Effector CD4-positive, alpha-beta T cell (primary cell): ENCODE results near the gene ANGPTL7. TPM values are rescaled to one million over a fixed set of nuclear protein-coding genes. Genes with fewer than 3 reads are reported as not detected.
"Not testable (repeated sequence)": the region's sequence is repeated elsewhere in the genome, so short reads cannot be mapped to it uniquely, and the experiment has no call there.

Experiments used
- DNase-seq: peaks from one replicate; pipeline ENCODE4 v3.0.0-alpha.2; 2020
- total RNA-seq: gene quantifications from one replicate; lab custom pipeline; 2026; lab: John Stamatoyannopoulos, UW

The ANGPTL7 gene
- total RNA-seq, result not detected

DNA sequence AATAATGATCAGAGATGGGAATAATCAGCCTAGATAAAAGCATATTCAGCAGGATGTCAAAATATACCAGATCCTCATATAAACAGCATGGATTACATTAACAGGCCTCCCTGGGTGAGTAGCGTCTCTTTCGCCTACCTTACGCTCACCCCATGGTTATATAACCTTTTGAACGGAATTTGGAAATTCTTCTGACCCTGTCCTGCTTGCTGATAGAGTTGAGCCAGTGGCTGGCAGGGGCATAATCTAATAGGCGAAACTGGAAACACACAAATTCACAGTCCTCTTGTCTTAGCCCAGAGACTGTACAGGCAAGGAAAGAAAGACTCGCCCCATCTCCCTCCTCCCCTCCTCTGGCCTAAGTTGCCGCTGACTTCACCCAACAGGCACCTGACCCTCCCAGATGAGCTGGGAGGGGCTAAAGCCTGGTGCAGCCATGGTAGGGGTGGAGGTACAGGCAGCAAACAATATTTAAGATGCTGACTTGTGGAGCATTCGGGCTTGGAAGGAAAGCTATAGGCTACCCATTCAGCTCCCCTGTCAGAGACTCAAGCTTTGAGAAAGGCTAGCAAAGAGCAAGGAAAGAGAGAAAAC is at the start of gene ANGPTL7:
Gene ANGPTL7, plus strand, starts transcription at position 498 of the 594 bp plus-strand sequence. CDS start 225 bp downstream, outside the sequence.
- DNase-seq, result no peak

- DNase-seq, result no peak
Observed at GRCh38 chr1:11142618-11143391, 46.4 kb upstream of the ANGPTL7 start.

- no peak for DNase-seq
Observed at GRCh38 chr1:11143401-11143800, 45.8 kb upstream of the ANGPTL7 start.

GRCh38 chr1:11143907-11144306 is 45.2 kb upstream of the ANGPTL7 start:
- no peak for DNase-seq

GRCh38 chr1:11144570-11145256 is 44.4 kb upstream of the ANGPTL7 start:
- DNase-seq, result no peak

GRCh38 chr1:11145741-11146140 is 43.4 kb upstream of the ANGPTL7 start:
- DNase-seq, result no peak

DNA sequence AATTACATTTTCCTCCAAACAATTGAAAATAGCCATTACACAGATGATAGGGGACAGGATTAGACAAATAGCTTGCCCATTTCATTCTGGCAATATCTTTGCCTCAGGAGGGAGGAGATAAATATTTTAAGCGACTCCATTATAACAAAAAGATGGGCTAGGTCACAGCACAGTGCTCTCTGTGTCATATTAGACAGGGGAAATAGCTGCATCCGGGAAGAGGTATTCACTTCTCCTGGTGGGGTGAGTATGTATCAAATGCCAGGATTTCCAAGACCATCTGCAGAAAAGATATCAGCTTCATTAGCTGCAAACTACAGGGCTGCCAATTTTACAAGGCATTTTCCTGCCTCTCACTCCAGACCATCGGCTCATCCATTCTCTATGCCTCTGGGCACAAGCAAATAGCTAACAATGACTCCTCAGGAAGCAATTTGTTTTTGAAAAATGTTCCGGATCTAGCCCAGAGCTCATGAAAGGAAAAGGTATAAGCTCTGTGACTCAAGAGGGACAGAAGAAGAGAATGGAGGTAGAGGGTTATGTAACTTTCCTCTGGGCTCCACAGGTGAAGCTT is 41.9 kb upstream of the ANGPTL7 start:
- no peak for DNase-seq

GRCh38 chr1:11150326-11150725 is 38.8 kb upstream of the ANGPTL7 start:
- DNase-seq, result no peak

- no peak for DNase-seq
Observed at GRCh38 chr1:11151114-11151513, 38.0 kb upstream of the ANGPTL7 start.

- no peak for DNase-seq
Observed at GRCh38 chr1:11151826-11152612, 37.1 kb upstream of the ANGPTL7 start.

GRCh38 chr1:11152755-11153154 is 36.4 kb upstream of the ANGPTL7 start:
- DNase-seq, result no peak

- DNase-seq, result no peak
Observed at GRCh38 chr1:11153184-11153583, 36.0 kb upstream of the ANGPTL7 start.

GRCh38 chr1:11156441-11156840 is 32.7 kb upstream of the ANGPTL7 start:
- DNase-seq, result no peak

DNA sequence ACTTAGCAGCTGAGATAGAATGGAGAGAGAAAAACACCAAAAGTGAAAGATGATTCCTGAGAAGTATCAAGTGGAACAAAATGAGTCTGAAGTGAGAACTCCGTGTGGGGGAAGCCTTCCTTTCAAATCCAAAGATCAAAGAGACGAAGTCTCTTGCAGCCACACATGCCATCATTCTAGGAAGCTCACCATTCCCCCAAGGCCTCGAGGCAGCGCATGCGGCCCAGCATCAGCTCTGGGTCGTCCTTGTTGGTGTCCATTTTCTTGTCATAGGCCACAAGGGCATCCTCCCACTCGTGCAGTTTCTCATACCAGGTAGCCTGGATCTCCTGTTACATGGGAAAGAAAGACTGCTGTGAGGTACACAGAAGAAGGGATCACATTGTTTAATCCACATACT is 32.2 kb upstream of the ANGPTL7 start:
- DNase-seq, result no peak

GRCh38 chr1:11157394-11157793 is 31.8 kb upstream of the ANGPTL7 start:
- DNase-seq, result no peak

DNA sequence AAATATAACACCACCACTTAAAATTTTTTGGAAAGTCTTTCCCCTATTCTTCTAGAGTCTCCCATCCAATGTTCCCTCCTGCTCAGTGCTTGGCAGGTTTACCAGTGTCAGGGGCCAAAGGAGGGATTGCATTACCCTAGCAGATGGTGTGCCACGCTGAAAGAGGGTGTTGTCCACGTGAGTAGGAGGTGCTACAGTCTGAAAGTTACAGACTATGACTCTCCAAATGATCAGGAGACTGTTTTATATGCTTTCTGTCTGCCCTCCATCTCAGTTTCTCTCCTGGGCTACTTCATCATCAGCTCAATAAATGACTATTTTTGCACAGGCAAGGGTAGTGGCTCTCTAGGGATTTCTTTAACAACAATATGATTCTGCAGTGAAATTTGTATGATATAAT is 31.3 kb upstream of the ANGPTL7 start:
- DNase-seq, result no peak

DNA sequence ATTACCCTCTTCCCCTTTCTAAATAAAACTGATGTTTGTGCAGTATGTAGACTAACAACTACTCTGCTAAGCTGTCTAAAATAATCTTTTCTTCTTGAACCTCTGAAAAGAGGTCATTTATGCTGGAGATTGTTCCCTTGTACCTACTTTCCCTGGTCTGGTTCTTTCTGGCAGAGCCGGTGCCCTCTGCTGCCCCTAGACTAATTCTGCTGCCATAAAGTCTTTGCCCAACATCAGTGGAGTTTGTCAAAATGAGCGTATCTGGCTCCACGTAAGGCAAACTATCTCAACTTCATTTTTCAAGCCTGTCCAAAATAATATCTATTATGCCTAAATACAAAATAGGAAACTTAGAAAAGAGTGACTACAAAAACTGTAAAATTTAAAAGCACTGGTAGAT is 30.9 kb upstream of the ANGPTL7 start:
- no peak for DNase-seq

DNA sequence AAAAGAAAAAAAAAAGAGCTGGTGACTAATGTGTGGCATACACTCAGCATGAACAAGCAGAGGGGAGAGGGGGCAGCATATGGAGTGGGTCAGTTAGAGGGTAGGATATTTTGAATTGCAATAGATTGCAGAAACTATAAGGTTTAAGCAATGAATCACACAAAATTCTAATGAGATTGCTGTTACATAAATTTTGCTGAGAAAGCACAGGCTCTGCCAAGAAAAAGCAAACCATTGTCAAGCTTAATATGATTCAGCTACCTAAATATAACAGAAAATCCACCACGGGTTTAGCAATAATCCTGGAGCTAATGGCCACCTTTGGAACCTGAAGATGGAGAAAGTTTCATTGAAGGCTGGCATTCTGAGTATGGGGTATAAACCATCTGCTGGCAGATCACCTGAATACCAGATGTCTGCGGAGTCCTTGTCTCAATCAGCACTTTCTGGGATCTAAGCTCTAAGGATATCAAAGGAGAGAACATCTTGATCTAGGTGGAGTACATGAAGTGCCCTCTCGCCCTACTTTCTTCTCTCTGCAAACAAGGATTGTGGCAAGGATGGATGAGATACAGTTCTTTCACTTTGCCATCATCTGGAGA is 30.3 kb upstream of the ANGPTL7 start:
- DNase-seq, result no peak

DNA sequence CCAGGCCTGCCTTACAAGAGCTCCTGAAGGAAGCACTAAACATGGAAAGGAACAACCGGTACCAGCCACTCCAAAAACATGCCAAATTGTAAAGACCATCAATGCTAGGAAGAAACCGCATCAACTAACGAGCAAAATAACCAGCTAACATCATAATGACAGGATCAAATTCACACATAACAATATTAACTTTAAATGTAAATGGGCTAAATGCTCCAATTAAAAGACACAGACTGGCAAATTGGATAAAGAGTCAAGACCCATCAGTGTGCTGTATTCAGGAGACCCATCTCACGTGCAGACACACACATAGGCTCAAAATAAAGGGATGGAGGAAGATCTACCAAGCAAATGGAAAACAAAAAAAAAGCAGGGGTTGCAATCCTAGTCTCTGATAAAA is 26.4 kb upstream of the ANGPTL7 start:
- not testable (repeated sequence) for DNase-seq

GRCh38 chr1:11166744-11167143 is 22.4 kb upstream of the ANGPTL7 start:
- DNase-seq, result not testable (repeated sequence)

DNA sequence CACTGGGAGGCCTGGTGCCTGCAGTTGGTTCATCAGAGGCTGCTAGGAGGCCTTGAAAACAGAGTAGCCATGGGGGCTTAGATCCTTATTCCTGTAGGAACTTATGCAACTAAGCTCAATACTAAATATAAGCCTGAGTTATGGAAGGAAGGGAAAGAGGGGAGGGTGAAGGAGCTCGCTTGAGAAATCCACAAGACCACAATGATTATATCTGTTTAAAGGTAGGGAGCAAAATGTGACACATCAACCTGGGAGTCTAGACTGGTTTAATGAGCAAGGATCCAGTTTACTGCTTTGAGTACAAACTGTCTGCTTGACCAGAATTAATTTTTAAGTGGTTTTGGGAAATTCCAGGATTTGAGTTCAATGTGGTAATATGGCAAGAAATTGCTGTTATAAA is 20.4 kb upstream of the ANGPTL7 start:
- DNase-seq, result no peak

DNA sequence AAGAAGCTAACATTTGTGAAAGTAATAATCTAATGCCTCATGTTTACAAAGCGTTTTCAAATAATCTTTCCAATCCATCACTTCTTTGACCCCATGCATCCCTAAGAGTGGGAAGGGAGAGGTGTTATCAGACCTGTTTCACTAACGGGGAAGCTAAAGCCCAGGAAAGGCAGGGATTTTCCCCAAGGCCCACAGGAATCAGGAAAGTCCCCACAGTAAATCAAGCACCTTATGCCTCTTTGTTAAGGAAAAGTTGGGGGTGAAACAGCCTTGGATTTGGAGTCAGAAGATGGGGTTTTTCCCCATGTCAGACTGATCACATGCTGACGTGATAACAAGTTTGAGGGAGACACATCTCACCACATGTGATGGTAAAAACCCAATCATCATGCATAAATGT is 20.0 kb upstream of the ANGPTL7 start:
- no peak for DNase-seq
